HG02973 (cell line): ENCODE data around the gene TRAF7.

Experiments used
- ATAC-seq: cut with Tn5 transposase; IDR thresholded peaks from one replicate; pipeline ENCODE4 v1.9.1; 2021; ENCODE audit warnings: moderate library complexity; ENCODE audit not compliant: unreplicated experiment

Gene TRAF7

DNA sequence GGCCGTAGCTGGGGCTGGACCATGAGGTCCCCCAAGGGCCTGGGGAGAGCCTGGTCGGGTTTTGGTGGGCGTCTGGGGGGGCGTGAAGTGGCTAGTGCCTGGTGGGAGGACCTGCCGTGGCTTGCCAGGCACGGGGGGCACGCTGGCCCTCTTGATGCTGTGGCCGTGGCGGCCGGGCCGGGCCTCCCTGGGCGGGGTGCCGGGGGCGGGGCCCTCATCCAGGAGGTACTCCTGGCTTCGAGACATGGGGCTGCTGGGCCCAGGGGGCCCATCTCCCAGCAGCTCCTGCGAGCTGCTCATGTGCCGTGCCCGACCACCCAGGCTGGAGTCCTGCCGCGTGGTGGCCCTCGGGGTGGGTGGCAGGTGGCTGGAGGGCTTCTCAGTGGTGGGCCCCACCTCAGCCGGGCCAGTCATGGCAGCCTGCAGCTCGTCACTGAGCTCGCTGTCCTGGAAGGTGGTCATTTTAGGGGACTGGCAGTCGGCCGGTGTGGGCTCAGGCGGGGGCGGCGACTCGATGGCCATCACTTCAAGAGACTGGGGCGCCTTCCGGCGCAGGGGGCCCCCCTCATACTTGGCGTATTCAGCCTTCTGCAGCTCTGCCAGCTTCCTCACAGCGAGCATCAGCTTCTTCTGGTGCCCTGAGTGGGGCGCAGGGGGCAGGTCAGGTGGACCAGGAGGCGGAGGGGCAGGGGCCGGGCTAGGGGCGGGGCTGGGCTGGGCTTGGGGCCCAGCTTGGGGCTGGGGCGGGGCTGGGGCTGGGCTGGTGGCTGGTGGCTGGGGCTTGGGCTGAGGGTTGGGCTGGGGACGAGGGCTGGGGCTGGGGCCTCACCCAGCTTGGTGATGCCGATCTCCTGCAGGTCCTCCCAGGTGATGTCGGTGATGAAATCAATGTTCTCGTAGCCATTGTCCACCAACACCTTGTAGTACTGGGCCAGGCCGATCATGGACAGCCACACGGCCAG is 25.7 kb downstream of the TRAF7 start:
- ATAC-seq, result no peak

DNA sequence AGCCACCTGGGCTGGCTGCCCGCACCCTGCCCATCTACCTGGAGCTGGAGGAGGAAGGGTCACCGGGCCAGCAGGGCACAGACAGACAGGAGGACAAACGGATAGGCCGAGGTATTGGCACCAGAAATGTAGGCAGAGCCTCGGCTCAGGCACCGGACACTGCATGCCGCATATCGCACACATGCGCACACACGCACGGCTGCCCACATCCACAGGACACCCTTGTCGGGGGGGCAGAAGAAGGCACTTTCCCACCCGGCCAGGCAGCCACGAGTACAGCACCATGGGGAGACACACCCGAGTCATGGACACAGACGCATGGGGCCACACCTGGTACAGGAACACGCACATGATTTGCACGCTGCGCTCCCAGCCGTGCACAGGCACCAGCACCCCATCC is 26.4 kb downstream of the TRAF7 start:
- ATAC-seq, result no peak

DNA sequence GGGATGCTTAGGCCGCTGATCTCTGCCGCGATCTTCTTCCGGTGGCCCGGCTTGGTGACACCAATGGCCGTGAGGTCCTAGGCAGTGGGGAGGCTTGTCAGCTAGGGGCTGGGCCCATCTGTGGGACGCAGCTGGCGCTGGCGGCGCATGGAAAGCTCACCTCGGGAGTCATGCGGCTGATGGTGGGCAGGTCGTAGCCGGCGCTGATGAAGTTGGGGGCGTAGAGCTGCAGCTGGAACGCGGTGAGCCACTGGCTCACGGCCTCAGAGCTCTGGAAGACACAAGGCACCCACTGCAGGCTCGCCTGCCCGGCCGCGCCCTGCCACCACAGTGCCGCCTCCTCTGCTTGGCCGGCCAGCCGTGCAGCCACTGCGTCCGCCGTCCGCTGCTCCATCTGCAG is 28.1 kb downstream of the TRAF7 start:
- ATAC-seq, result no peak

DNA sequence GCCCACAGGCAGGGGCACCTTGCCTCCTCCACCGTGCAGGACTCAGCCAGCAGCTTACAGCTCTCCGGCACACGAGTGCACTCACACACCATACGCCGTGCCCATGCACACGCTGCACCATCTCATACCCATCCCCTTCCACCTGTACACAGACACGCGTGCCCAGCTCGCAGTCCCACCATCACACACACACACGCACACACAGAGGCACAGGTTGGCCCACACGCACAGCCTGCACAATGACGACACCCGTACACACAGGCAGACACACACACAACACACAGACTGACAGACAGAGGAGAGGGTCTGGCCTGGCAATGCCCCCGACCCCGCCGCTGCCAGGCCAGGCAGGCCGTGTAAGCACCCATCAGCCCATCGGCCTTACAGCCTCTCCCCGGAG is 28.8 kb downstream of the TRAF7 start:
- ATAC-seq, result no peak

DNA sequence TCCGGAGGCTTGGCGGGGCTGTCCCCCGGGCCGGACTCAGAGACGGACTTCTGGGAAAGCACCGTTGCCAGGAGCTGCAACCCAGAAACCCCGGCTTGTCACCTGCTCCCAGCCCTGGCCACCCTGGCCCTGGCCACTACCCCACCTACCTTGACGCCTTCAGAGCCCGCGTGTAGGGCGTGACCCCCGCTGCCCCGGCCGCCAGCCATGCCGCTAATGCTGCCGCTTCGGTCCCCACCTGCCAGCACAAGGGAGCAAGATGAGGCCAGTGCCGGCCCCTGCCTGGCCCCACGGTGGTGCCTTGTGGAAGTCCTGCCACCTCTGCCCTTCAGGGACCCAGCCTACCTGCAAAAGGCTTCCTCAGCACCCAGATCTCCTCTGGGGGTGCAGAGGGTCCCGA is 29.4 kb downstream of the TRAF7 start:
- no peak for ATAC-seq

DNA sequence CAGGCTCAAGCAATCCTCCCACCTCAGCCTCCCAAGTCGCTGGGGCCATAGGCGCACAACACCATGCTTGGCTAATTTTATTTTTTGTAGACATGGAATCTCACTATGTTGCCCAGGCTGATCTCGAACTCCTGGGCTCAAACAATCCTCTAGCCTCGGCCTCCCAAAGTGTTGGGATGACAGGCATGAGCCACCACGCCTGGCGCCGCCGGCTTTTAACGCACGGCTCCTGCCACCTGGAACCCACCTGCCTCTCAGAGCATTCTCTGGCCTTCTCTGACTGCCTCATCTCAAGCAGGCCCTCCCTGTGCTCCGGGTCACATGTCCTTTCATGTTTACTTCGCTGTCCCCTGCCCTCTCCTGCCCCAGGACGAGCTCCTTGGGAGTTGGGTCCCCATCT is 30.5 kb downstream of the TRAF7 start:
- no peak for ATAC-seq

DNA sequence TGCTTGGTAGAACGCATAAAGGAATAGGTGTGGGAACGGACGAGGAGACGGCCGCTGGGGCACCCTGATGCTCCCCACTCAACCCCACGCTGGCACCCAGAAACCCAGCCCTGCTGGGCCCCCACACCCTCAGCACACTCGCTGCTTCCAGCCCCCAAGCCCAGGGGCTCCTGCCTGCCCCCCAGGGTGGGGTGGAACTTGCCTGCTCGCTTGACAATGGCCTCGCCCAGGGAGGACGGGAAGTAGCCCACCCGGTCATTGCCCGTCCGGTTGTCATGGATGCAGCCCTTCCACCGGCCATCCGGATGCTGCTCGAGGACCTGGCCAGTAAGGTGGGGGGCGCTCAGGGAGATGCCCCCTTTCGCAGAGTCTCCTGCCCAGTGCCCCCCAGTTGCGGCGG is 30.9 kb downstream of the TRAF7 start:
- no peak for ATAC-seq

DNA sequence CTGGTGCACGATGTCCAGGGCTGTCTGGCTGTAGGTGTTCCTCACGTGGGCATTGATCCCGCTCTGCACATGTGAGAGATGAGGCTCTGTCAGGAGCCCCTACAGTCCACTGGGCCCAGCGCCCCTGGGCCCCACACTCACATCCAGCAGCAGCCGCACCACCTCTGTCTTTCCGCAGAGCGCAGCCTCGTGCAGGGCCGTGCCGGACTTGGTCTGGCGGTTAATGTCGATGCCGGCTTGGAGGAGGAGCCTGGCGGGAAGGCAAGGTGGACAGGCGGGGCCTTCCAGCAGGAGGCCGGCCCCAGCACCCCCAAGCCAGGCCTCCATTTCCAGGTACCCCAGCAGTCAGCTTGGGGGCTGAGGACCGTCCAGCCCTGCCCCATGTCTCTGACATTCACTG is 31.6 kb downstream of the TRAF7 start:
- no peak for ATAC-seq

DNA sequence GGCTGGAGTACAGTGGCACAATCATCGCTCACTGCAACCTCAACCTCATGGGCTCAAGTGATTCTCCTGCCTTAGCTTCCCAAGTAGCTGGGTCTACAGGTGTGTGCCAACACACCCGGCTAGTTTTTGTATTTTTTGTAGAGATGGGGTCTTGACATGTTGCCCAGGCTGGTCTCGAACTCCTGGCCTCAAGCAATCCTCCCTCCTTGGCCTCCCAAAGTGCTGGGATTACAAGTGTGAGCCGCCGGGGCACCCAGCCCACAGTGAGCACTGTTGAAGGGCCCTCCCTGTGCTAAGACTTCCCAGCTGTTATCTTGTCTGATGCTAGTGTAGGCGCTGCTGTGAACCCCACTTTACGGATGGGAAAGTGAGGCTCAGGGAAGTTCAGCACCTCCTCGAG is 32.8 kb downstream of the TRAF7 start:
- no peak for ATAC-seq

DNA sequence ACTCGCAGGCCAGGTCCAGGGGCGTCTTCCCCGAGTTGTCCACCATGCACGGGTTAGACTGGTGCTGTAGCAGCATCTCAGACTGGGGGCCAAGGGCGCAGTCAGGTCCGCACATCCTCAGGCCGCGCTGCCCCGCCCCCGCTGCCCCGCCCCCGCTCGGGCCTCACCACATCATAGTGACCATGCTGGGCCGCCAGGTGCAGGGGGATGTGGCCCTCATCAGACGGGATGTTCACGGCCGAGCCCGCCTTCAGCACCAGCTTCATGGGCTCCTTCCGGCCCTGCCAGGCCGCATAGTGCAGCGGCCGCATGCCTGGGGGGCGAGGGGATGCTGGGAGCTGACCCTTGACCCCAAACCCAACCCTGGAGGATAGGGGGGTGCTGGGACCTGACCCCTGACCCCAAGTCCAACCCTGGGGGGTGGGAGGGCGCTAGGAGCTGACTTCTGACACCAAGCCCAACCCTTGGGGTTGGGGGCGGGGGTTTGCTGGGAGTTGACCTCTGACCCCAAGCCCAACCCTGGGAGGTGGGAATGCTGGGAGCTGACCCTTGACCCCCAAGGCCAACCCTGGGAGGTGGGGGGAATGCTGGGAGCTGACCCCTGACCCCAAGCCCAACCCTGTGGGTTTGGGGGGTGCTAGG is 33.8 kb downstream of the TRAF7 start:
- ATAC-seq, result no peak

DNA sequence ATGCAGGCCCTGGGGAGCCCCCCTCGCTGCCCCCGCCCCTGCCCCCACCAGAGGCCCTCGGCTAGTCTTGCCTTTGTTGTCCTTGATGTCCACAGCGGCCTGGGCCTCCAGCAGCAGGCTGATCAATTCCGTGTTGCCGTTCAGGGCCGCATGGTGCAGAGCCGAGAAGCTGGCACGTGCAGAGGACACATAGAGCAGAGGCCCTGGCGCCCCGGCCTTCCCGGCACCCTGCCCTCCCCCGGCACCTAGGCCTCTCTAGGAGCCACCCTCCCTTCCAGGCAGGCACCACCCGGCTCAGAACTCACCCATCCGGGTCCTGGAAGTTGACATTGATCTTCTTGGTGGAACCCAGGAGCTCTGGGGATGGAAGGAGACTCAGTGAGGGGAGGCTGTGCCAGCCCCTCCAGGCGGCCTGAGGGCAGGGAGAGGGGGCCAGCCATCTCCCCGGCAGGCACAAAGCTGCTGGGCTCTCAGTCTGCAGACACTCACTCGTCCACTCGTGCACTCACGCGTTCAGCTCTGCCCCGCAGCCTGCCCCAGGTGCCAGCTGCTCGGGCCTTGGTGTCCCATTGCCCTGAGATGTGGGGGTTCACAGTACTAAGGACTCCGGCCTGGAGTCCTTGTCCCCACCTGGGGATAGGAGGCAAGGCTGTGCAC is 34.5 kb downstream of the TRAF7 start:
- ATAC-seq, result no peak

DNA sequence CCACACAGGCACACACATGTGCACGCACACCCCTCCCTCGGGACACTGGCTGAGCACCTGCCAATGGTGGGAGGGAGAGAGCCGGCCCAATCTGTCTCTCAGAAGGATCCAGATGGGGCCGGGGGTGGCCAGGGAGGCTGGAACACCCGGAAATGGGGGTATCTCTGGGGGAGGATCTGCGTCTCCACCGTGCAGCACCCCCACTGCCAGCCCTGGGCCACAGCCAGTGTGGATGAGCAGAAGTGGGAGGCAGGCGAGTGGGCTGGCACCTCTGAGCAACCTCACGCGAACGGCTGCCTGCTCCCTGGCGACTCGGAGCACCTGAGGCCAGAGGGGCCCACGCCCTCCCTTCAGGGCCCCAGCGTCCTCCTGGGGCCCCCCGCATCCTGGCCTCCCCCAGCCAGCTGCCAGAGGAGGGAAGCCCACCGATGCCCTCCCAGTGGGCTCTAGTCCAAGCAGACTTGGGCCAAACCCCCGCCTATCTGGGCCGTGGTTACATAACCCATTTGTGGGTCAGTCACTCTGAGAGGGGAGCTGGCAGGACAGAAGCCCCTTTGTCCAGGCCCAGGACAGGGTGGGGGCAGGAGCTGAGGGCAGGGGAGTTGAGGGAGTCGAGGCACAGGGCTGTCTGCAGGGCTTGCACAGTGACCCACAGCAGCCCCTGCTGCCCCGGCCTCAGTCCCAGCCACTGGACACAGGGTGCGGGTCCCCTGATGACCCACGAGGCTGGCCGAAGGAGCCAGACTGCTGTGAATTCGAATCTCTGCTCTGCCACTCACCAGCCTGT is 35.3 kb downstream of the TRAF7 start:
- no peak for ATAC-seq

DNA sequence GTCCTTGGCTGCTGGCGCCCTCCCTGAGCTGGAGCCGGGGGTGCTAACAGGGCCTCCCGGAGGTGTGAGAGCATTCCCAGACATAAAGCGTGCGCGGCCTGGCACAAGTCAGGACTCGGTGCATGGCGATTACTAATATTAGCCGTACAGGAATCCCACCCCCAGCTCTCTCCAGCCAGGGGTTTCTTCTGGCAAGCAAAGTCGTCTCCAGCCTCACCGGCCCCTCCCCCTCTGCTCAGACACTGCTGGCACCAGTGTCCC is 35.8 kb downstream of the TRAF7 start:
- no peak for ATAC-seq

DNA sequence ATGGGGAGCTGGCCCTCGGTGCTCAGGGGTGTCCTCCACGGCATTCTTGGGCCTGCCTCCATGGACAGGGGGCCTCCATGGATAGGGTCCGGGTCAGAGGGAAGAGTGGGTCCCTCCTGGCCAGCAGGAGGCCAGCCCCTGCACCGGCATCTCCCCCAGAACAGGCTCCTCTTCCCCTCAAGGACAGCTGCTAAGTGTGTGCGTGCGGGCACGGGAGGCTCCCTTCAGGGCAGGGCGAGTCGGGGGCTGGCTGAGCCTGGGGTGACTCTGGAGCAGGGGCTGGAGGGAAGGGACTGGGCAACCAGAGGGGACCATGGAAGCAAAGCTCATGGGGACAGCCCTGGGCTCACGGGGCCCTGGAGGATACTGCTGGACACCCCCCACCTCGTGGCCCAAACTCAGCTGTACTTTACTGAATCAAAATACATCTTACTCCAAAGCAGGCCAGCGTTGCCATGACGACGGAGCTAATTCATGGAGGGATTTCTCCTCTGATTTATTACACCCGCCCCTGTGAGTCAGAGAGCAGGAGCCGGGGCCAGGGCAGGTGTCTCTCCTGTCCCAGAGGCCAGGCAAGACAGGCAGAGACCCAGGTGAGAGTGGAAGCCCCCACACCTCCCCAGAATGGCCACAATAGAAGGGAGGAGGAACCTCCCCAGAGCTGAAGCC is 38.7 kb downstream of the TRAF7 start:
- ATAC-seq, result no peak

DNA sequence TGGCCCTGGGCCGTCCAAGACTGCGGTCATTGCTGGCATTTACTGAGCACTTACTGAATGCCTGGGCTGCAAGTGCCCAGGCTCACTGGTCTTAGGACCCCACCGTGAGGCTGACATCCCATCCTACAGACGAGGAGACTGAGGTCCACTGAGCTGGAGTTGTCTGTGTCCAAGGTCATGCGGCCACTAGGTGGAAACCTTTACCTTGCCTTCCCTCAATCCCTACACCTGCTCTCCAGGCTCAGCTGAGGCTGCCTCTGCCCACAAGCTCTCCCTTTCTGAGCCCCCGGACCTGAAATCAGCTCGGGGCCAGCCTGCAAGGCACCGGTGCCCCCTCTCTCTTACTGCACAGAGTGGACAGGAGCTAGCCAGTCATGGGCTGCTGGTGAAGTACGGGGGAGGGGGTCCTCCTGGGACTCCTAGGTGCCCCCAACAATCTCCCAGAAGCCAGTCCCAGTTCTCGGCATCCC is 39.3 kb downstream of the TRAF7 start:
- no peak for ATAC-seq

DNA sequence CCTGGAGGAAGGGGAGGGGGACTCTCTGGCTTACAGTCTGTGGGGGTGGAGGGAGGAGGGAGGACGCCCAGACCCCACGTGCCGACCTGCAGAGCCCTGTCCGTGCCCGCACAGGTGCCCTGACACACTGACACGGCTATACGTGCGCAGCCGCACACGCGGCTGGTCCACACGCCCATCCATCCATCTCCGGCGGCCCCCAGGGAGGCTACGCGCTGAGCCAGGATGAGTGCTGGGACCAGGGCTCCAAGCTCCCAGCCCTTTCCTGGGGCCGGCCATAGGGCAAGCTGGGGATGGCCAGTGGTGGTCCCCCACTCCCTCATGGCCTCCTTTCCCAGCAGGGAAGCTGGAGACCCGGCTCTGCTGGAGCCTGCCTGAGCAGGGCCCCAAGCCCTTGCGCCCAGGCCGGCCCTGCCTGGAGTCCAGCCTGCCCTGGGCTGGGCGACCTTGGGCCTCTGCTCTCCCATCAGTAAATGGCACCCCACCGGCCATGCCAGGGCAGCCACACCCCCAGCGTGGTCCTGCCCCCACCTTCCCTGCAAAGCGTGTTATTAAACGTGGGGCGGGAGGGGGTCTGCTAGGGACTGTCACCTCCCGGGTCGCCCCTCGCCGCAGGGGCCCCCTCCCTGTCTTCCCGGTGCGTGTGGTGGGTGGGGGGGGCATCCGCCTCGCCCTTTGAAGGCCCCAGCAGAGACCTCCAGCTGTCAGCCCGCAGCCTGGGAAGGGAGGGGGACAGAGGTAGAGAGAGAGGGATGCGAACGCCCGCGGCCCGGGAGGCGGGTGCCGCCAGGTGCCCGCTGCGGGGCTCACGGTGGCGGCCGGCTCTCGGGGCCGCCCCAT is 40.0 kb downstream of the TRAF7 start:
- ATAC-seq, result no peak

DNA sequence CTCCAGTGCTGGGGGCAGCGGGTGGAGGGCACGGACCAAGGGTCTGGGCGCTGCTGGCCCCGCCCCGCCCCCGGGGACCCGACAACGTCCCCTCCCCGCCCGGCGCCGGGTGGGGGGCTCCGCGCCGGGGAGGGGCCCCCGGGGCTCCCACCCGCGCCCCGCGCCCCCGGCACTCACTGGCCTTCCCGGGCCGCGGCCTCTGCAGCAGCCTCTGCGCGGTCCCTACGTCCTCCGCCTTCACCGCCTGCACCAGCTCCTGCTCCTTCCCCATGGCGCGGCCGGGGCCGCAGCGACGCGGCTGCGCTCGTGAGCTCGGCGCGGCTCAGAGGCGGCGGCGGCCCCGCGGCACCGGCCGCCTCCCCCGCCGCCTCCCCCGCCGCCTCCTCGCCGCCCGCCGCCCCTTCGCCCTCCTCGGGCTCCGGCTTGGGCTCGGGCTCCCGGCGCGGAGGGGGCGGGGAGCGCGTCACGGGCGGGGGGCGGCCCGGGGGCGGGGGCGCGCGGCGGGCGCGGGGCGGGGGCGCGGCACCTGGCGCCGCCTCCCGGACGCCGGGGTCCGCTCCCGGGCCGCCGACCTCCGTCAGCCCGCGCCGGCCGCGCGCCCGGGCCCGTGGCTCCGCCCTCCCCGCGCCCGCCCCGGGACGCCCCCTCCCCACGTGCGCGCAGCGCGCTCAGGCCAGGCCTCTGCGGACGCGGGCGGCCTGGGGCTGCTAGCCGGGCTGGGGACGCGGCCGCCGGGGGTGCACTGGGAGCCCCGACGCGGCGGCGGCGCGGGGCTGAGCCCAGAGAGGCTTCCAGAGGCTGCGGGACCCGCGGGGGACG is 40.8 kb downstream of the TRAF7 start, which contains the start of gene CASKIN1:
Gene CASKIN1 (minus strand): TSS at position 444 of the 819 bp plus-strand sequence. CDS start 173 bp downstream, at position 271.
- no peak for ATAC-seq

DNA sequence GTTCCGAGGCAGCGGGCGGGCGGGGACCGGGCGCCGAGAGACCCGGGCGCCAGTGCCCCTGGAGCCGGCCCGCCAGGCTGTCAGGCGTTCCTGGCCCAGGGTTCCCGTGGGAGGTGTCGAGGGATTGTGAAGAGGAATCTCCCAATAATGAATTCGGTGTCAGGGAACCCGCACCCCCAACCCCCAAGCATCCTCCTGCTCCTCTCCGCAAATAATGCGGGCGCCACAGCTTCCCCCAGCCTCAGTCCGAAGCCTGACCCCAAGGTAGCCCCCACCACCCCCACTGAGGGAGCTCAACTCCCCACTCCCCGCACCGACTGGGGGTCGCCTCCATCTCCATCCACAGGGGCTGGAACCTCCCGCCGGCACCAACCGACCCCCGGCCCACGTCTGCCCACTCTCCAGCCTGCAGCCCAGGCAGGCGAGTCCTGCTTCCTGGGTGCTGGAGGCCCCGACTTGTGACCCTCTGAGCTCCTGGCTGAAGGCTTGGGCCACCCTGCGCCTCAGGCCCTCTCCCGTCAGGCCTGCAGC is 41.5 kb downstream of the TRAF7 start:
- no peak for ATAC-seq

DNA sequence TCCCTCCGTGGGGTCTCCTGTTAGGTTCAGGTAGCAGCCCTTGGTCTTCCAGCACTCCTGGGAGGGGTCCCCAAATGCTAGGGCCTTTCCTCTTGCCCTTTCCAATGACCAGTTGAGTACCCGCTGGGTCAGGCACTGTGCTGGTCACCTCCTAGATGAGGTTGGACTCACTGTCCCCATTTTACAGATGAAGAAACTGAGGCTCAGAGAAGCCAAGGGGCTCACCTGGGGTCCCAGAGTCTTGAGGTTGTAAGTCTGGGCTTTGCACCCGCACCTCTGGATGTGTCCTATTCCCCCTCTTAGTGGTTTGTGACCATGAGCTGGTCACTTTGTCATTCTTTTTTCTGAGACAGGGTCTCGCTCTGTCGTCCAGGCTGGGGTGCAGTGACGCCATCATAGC is 42.2 kb downstream of the TRAF7 start:
- no peak for ATAC-seq
